NCI-H82 (cell line): ENCODE results near the gene GPATCH1.
"Not testable (repeated sequence)": the region's sequence is repeated elsewhere in the genome, so short reads cannot be mapped to it uniquely, and the experiment has no call there.

Experiments
- DNase-seq: peaks from one replicate; lab custom pipeline; 2025; lab: John Stamatoyannopoulos, UW

The GPATCH1 gene

GRCh38 chr19:33114312-33114711, 33.3 kb downstream of the GPATCH1 start:
- no peak for DNase-seq

GRCh38 chr19:33117501-33117900, 36.5 kb downstream of the GPATCH1 start:
- no peak for DNase-seq

DNA sequence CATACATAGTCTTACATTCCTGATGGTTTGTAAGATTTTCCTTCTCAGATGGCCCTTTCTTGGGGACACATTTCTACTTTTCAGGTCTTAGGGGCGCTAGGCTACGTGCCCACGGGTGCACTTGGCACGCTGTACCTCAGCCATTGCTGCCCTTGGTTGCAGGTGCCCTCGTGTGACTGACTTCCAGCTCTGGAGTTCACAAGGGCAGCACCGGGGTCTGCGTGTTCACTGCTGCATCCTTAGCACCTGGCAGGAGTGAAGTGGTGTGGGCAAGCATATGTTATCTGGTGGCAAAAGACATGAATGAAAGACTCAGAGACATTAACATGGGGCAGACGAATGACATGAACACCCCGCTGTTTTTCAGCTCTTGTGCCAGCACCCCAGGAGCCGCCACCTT, 37.7 kb downstream of the GPATCH1 start:
- DNase-seq, result no peak

DNA sequence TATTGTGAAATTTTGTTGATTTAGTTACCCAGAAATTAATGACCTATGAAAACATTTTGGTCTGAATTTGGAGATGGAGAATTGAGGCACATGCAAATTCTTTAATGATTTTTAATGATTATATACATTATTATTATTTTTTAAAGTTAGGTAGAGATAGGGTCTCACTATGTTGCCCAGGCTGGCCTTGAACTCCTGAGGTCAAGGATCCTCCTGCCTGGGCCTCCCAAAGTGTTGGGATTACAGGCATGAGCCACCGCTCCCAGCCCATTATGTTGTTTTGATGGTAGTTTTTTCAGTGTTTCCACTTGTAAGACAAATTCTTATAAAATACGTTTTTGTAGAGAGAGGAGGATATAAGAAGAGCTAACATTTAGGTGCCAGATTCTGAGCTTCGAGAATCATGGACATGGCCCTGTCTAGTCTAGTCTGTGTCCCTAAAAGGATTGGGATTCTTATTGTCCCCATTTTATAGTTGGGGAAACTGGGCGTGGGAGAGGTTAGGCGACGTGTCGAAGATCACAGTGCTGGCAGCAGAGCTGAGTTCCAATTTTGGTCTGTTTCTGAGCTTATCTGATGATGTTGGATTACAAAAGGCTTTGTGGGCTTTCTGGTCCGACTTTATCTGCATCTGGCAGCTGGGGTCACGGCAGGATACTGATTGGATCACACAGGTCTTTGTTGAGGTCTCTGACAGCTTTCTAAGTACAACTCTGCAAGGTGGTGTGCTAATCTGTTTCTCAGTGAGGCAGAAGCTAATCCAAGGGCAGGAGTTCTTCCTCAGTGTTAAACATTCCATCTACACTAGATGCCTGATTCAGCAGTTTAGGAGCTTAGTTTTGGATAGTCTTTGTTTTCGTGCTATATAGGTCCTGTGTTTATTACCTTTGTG, 43.5 kb downstream of the GPATCH1 start:
- peak; percentile 97 for DNase-seq

DNA sequence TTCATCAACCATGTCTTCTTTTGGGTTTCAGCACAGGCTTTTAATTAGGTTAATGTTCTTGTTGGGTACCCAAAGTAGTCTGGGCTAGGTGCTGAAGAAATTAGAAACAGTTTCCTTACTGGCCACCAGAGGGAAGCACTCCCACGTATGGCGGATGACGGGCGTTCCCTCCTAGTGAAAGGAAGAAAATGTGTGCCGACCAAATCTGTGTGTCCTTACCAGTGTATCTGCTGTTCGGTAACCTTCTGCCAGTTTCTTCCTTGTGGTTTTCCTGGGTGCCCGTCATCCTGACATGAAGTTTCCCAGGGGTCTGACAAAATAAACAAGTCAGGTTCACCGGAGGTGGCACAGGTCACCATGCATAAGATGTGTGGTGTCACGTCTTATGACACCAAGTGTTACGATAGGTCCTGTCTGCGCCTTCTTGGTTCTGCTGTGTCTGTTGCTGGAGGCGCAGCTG, 45.0 kb downstream of the GPATCH1 start:
- peak; percentile 83 for DNase-seq

DNA sequence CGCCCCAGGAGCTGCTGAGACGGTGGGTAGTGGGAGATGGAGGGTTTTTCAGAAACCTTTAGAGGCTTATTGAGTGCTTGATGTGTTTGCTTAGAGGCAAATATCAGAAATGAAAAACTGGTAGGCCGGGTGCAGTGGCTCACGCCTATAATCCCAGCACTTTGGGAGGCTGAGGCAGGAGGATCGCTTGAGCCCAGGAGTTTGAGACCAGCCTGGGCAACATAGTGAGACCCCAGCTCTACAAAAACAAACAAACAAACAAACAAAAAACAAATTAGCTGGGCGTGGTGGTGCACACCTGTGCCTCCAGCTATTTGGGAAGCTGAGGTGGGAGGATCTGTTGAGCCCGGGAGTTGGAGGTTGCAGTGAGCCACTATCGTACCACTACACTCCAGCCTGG, 45.7 kb downstream of the GPATCH1 start:
- DNase-seq, result not testable (repeated sequence)

DNA sequence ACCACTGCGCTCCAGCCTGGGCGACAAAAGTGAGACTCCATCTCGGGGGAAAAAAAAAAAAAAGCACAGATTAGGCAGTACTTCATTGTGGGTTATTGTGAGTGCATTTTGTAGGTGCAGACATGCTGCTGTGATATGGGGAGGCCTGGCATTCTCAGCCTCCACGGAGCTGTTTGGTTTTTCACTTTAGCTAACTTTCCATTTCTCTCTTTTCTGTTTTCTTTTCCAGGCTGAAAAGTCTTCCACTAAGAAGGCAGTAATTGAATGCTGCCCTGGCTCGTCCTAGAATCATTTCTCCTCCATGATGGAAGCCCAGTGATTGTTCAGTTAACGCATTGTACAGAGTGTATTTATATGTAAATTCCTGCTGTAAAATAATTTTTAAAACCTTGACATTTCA, 48.9 kb downstream of the GPATCH1 start:
- DNase-seq, result no peak

DNA sequence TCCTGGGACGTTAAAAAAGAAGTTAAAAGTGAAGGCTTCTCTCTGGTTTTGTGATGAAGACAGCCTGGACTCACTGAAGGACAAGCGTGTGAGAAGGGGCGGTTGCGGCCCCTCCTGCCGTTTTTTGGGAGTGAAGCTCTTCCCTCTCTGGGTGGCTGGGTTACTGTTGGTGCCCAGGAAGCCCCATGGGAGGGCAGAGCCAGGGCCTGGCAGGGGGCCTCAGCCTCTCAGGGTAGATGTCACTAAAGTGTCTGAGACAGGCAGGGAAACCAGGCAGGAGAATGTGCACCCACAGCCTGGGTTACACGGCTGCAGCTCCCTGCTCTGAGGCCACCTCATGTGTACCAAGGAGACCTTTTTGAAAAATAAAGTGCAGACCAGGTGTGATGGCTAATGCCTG, 49.5 kb downstream of the GPATCH1 start:
- DNase-seq, result no peak

- DNase-seq, result no peak
Measured at GRCh38 chr19:33132021-33132420, 51.0 kb downstream of the GPATCH1 start, which contains the start of gene WDR88. TSS of gene WDR88 (plus strand) at chr19:33132114. CDS start at chr19:33132170, 56 bp downstream.

GRCh38 chr19:33132425-33132824, 51.4 kb downstream of the GPATCH1 start:
- DNase-seq, result peak; percentile 31

GRCh38 chr19:33133438-33134031, 52.6 kb downstream of the GPATCH1 start:
- no peak for DNase-seq

- peak; percentile 31 for DNase-seq
Measured at GRCh38 chr19:33134571-33135041, 53.6 kb downstream of the GPATCH1 start.

DNA sequence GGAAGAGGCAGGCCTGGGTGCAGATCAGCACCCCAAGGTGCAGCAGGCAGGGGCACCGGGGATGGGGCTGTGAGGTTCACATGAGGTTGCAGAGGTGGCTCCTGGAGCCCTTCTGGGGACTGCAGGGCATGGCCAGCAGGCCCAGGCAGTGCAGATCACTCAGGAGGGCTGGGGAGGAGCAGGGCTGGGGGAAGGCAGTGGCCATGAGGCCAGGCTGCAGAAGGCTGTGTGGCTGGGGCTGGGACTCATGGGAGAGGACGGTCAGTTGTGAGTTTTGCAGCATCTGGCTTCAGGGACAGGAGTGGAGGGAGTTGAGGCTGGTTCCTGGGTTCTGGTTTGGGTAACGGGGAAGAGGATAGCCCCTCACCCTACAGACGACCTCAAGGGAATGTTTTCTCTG, 58.2 kb downstream of the GPATCH1 start:
- DNase-seq, result no peak

DNA sequence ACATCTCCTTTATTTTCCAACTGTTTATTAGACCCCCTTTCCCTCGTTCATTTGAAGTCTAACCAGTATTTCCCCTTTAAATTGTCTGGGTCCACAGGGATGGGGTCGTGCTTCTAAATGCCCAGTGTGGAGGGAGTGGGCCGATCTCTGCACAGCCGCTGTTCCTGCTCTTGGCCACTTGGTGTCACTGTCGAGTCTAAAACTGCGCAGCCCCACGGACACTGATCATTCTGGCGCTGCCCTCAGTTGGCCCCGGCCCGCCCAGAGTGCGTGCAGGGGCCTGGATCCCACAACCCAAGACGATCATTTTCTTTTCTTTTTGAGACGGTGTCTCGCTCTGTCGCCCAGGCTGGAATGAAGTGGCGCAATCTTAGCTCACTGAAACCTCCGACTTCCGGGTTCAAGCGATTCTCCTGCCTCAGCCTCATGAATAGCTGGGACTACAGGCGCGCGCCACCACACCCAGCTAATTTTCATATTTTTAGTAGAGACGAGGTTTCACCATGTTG, 63.0 kb downstream of the GPATCH1 start:
- peak; percentile 77 for DNase-seq

- no peak for DNase-seq
Measured at GRCh38 chr19:33146209-33146608, 65.2 kb downstream of the GPATCH1 start.

- no peak for DNase-seq
Measured at GRCh38 chr19:33147538-33147937, 66.6 kb downstream of the GPATCH1 start.

- DNase-seq, result no peak
Measured at GRCh38 chr19:33150852-33151518, 70.0 kb downstream of the GPATCH1 start.

GRCh38 chr19:33152176-33152575, 71.2 kb downstream of the GPATCH1 start:
- no peak for DNase-seq

DNA sequence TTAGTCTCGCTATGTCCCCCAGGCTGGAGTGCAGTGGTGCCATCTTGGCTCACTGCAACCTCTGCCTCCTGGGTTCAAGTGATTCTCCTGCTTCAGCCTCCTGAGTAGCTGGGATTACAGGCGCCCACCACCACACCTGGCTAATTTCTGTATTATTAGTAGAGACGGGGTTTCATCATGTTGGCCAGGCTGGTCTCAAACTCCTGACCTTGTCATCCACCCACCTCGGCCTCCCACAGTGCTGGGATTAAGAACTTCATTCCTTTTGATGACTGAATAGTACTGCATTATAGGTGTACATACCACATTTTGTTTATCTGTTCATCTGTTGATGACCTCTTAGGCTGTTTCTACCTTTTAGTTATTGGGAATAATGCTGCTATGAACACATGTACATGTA, 71.6 kb downstream of the GPATCH1 start:
- DNase-seq, result not testable (repeated sequence)

DNA sequence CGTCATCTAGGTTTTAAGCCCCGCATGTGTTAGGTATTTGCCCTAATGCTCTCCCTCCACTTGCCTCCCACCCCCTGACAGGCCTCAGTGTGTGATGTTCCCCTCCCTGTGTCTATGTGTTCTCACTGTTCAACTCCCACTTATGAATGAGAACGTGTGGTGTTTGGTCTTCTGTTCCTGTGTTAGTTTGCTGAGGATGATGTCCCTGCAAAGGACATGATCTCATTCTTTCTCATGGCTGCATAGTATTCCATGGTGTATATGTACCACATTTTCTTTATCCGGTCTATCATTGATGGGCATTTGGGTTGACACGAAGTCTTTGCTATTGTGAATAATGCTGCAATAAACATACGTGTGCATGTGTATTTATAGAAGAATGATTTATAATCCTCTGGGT, 73.3 kb downstream of the GPATCH1 start:
- not testable (repeated sequence) for DNase-seq

DNA sequence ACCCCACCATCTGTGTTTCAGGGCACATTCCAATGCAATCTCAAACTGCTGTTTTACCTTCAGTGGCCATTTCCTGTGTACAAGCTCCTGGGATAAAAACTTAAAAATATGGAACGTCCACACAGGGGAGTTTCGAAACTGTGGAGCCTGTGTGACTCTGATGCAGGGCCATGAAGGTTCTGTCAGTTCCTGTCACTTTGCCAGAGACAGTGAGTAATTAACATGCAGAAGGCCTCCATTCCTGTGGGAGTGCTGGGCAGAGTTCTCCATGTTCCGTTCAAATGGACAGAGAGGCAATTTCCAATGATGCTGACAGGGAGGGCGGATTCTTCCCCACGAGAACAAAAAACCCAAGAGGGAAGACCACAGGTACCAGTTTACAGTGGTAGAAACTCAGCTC, 75.4 kb downstream of the GPATCH1 start:
- no peak for DNase-seq

- no peak for DNase-seq
Measured at GRCh38 chr19:33157906-33158305, 76.9 kb downstream of the GPATCH1 start.
